HL-60 (cell line): ENCODE measurements around the gene HMOX1.

Experiments used
- CTCF ChIP-seq: IDR thresholded peaks from one replicate; pipeline ENCODE4 v1.5.1; 2011; ENCODE audit warnings: low read length, control low read depth, inconsistent platforms; ENCODE audit not compliant: insufficient read depth
- GABPA ChIP-seq: IDR thresholded peaks from 2 replicates; pipeline ENCODE4 v1.6.1; 2012; ENCODE audit warnings: low read depth
- POLR2AphosphoS5 ChIP-seq: IDR thresholded peaks from 2 replicates; pipeline ENCODE4 v1.6.1; 2012; ENCODE audit warnings: low read depth
- TF ChIP-seq, protein P1 (sequence below): IDR thresholded peaks from 2 replicates; pipeline ENCODE4 v1.6.1; 2012; ENCODE audit warnings: low read depth; ENCODE audit not compliant: insufficient replicate concordance

GRCh38 chr22:35361001-35361558, 19.8 kb upstream of the HMOX1 start:
- no peak for TF ChIP-seq CTCF
- TF ChIP-seq, protein P1, sequence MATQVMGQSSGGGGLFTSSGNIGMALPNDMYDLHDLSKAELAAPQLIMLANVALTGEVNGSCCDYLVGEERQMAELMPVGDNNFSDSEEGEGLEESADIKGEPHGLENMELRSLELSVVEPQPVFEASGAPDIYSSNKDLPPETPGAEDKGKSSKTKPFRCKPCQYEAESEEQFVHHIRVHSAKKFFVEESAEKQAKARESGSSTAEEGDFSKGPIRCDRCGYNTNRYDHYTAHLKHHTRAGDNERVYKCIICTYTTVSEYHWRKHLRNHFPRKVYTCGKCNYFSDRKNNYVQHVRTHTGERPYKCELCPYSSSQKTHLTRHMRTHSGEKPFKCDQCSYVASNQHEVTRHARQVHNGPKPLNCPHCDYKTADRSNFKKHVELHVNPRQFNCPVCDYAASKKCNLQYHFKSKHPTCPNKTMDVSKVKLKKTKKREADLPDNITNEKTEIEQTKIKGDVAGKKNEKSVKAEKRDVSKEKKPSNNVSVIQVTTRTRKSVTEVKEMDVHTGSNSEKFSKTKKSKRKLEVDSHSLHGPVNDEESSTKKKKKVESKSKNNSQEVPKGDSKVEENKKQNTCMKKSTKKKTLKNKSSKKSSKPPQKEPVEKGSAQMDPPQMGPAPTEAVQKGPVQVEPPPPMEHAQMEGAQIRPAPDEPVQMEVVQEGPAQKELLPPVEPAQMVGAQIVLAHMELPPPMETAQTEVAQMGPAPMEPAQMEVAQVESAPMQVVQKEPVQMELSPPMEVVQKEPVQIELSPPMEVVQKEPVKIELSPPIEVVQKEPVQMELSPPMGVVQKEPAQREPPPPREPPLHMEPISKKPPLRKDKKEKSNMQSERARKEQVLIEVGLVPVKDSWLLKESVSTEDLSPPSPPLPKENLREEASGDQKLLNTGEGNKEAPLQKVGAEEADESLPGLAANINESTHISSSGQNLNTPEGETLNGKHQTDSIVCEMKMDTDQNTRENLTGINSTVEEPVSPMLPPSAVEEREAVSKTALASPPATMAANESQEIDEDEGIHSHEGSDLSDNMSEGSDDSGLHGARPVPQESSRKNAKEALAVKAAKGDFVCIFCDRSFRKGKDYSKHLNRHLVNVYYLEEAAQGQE: no peak
- no peak for TF ChIP-seq POLR2AphosphoS5
- no peak for TF ChIP-seq GABPA
